ENCODE measurements around the gene DOK1.

DOK1 gene

DNA sequence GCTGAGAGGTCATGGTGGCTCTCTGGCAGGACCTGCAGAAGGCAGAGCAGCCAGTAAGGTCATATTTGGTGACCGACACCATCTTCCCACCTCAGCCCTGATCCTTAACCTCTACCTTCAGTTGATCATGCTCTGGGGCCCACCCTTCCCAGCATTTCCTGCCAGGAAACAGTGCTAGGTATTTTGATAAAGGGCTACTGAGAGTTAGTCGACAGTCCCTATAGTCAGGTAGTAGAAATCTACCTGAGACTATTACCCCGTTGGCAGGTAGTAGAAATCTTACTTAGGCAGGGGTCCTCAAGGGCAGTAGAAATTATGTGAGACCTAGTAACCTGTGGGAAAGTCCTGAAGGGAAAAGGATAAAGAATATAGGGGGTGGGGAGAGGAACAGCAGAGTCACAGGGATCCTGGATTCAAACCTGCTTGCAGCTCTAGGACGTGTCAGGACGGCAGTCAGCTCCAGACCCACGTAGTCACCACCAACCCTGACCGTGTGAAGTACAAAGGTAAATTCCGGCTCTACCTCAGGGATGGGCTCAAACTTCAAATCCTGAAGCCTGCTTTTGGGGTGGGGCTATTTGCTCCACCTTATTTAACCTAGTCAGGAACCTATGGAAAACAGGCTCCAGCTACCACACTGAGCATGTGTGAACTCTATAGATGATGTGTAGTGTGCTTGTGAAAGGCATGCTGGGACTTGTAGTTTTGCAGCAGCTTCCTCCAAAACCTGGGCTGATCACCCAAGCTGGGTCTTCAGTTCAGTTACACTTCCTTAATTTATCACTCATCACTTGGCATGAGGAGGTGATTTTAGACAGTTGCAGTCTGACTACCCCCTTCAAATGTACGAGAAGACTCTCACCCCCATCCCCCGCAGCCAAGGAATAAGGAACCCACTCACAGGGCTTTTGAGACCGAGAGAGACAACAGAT, 28.5 kb upstream of the DOK1 start, which contains the start of gene DQX1:
Gene DQX1, minus strand, starts transcription at position 515 of the 932 bp plus-strand sequence. Its CDS starts 502 bp downstream, at position 13.
- no peak for DNase-seq (ENCODE audit: low read depth in 4 of 4, low spot score in 1 of 4)

- DNase-seq (ENCODE audit: low read depth in 4 of 4, low spot score in 1 of 4): no peak
These were observed 27.8 kb upstream of the DOK1 start for GRCh38 chr2:74526649-74527230.

DNA sequence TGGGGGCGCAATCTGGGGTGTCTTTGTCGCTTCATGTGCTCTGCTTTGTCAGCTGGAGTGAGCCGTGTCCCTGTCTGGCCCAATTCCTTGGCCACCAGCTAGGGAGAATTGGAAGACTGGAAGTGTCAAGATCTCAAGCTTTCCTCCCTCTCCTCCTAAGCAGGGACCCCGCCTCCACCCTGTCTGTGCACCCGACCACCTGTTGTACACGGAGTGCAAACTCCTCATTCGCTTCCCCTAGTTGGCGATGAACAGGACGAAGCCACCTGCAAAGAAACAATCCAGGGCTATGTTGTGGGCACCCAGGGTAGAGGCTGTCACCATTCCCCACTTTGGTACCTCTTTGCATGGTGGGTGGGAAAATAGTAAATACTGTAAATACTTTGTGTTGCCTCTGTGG, 26.8 kb upstream of the DOK1 start:
- no peak for DNase-seq (ENCODE audit: low read depth in 4 of 4, low spot score in 1 of 4)

DNA sequence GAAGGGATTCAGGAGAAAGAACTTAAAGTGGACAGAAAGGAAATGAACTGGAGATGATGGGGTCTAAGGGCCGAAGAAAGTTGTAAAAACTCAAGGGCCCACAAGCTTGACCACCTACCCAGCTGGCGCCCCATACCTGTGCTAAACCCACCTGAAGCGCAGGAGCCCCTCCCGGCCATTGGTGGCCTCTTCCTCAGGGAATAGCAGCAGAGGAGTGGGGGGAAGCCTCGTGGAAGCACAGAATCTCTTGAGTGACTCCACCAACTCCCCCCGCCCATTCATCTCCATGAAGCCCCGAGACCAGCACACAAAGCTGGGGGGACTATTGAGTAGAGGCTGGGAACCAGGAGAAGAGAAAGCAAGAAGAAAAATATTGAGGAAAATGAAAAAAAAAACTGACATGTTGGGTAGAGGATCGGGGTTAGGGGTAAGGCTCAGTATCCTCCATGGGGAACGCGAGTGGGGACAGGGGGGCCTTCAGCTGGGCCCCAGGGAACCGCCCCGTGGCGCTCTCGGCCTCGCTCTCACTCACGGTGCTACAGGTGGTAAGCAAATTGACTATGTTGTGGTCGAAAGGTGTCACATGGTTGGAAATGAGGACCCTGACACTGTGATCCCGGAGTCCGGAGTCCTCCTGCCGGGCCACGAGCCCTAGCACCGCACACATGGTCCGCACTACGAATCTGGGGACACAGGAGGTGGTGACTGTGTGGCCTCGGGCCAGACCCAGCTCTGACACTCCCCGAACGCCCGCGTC, 25.7 kb upstream of the DOK1 start:
- peak in 1 of 4 experiments; percentile 22 for DNase-seq (ENCODE audit: low read depth in 4 of 4, low spot score in 1 of 4)

DNA sequence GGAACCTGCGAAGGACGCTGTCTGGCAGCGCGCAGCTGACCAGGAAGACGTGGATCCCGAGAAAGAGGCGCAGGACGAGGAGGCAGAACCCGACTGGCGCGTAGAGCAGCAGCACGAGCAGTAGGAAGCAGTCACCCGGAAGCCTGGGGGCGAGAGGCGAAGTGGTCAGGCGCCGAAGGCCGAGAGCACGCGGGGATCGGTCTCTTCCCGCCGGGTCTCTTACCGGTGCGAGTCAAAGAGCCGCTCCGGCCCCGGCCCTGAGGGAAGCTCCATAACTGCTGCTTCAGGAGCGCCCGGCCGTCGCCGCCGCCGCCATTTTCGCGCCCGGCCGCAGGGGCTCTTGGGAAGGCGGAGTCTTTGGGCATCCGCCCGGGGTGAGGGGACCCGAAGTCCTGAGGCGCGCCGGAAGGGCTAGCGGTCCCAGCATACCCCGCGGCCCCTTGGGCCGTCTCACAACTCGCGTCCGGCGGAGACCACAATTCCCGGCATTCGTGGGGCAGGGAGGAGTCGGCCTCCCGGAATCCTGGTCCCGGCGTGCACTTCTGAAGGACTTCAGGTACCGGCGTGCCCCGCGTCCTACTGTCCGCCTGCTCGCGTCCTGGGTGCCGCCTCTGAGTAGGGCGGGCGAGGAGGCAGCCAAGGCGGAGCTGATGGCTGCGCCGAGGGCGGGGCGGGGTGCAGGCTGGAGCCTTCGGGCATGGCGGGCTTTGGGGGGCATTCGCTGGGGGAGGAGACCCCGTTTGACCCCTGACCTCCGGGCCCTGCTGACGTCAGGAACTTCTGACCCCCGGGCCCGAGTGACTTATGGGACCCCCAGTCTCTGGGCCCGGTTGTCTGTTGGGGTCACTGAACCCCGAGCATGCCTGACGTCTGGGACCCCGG, 24.9 kb upstream of the DOK1 start, which contains the start of the genes AUP1 and HTRA2:
Gene AUP1, minus strand, starts transcription at position 350 of the 882 bp plus-strand sequence. Its CDS starts 77 bp downstream, at position 273.
Gene HTRA2, plus strand, starts transcription at position 577 of the 882 bp plus-strand sequence. Its CDS starts 74 bp downstream, at position 651.
- DNase-seq (ENCODE audit: low read depth in 4 of 4, low spot score in 1 of 4): peak; percentile 66 to 94 (median 80)

DNA sequence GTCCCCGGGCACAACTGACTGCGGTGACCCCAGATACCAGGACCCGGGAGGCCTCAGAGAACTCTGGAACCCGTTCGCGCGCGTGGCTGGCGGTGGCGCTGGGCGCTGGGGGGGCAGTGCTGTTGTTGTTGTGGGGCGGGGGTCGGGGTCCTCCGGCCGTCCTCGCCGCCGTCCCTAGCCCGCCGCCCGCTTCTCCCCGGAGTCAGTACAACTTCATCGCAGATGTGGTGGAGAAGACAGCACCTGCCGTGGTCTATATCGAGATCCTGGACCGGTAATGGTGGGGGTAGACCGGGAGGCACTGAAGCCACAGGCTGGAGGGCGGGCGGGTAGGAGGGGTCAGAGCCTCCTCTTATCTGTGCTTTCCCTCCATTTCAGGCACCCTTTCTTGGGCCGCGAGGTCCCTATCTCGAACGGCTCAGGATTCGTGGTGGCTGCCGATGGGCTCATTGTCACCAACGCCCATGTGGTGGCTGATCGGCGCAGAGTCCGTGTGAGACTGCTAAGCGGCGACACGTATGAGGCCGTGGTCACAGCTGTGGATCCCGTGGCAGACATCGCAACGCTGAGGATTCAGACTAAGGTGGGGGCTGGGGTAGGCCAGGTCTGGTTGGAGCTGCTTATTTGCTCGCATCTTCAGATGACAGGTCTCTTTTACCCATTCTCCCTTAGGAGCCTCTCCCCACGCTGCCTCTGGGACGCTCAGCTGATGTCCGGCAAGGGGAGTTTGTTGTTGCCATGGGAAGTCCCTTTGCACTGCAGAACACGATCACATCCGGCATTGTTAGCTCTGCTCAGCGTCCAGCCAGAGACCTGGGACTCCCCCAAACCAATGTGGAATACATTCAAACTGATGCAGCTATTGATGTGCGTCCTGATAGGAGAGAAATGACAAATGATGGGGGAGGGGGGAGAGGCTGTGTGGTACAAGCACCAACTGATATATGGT, 24.0 kb upstream of the DOK1 start:
- DNase-seq (ENCODE audit: low read depth in 4 of 4, low spot score in 1 of 4): peak in 1 of 4 experiments; percentile 41

DNA sequence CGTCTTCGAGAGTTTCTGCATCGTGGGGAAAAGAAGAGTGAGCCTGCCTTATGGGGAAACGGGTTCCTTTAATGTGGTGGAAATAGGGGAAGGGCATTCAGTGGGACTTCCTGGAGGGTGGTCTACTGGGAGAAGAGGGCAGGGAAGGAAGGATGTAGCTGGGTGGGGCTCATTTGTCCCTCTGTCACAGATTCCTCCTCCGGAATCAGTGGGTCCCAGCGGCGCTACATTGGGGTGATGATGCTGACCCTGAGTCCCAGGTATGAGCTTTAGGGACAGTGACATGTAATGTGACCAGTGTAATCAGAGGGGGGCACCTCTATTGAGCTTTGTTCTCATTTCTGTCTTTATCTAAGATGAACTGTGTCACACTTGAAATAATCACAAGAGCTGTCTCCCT, 22.9 kb upstream of the DOK1 start:
- no peak for DNase-seq (ENCODE audit: low read depth in 4 of 4, low spot score in 1 of 4)

DNA sequence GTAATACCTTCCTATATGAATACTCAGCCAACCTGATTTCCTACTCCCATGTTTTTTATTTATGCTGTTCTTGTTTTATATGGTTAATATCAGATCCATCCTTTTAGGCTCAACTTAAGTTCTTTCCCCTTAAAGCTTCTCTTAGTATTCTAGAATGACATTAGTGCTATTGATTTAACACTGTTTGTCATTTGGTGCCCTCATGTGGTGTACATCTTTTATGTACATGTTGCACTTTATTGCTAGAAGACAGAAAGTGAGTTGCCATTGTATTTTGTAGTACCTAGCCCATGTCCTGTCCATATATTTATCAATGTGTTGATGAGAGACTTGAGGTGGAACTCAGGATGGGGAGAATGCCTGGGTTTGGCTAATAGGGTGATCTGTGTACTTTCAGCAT, 22.3 kb upstream of the DOK1 start:
- no peak for DNase-seq (ENCODE audit: low read depth in 4 of 4, low spot score in 1 of 4)

DNA sequence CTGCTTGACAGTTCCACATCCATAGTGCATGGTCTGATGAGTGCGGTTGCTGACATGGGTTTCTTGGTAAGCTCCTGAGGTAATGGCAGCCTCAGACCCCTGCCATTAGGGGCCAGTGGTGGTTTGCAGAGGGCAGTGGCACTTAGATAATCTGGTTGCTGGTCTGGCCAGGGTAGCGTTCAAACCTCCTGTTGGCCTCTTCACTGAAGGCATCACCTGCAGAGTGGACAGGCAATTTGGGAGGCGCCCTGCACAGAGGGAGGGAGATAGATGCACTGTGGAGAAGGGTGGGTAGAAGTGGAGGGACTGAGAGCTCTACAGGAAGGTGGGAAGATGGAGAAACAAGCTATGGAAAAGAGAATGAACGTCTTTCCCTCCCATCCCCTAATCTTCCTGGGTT, 21.1 kb upstream of the DOK1 start:
- no peak for DNase-seq (ENCODE audit: low read depth in 4 of 4, low spot score in 1 of 4)

GRCh38 chr2:74534411-74534810, 20.1 kb upstream of the DOK1 start:
- no peak for DNase-seq (ENCODE audit: low read depth in 4 of 4, low spot score in 1 of 4)

GRCh38 chr2:74535440-74535965, 19.0 kb upstream of the DOK1 start:
- no peak for DNase-seq (ENCODE audit: low read depth in 4 of 4, low spot score in 1 of 4)

- no peak for DNase-seq (ENCODE audit: low read depth in 4 of 4, low spot score in 1 of 4)
These were observed 18.2 kb upstream of the DOK1 start for GRCh38 chr2:74536166-74536950.

GRCh38 chr2:74537140-74537539, 17.4 kb upstream of the DOK1 start:
- no peak for DNase-seq (ENCODE audit: low read depth in 4 of 4, low spot score in 1 of 4)

- no peak for DNase-seq (ENCODE audit: low read depth in 4 of 4, low spot score in 1 of 4)
These were observed 15.6 kb upstream of the DOK1 start for GRCh38 chr2:74538881-74539339.

- no peak for DNase-seq (ENCODE audit: low read depth in 4 of 4, low spot score in 1 of 4)
These were observed 14.2 kb upstream of the DOK1 start for GRCh38 chr2:74540291-74540690.

GRCh38 chr2:74542978-74543377, 11.5 kb upstream of the DOK1 start:
- no peak for DNase-seq (ENCODE audit: low read depth in 4 of 4, low spot score in 1 of 4)

- no peak for DNase-seq (ENCODE audit: low read depth in 4 of 4, low spot score in 1 of 4)
These were observed 9.9 kb upstream of the DOK1 start for GRCh38 chr2:74544634-74545033.

- DNase-seq (ENCODE audit: low read depth in 4 of 4, low spot score in 1 of 4): no peak
These were observed 8.5 kb upstream of the DOK1 start for GRCh38 chr2:74546004-74546403.
